IMR-90 (cell line): Measurements from ENCODE around the gene ARFGEF3. TPM values are rescaled to one million over a fixed set of nuclear protein-coding genes. Genes with fewer than 3 reads are reported as not detected.

ENCODE experiments used
- ATAC-seq: fragments of 200-7000 bp; cut with Tn5 transposase; 2 replicates; pipeline ENCODE4 v1.9.1; 2020; ENCODE audit warnings: low read depth, mild to moderate bottlenecking, moderate library complexity
- BruUV-seq: library from RNA; stranded (reverse); fragments of 400-500 nt; replicated peaks from 2 replicates; lab custom pipeline; 2021; lab: Mats Ljungman, UMichigan
- CTCF ChIA-PET: fragments of 300-600 bp; formaldehyde crosslinking; extraction: SDS; loops from one replicate; lab custom pipeline; 2021; ENCODE audit warnings: antibody characterized with exemption; lab: Yijun Ruan, JAX
- POLR2A ChIA-PET: fragments of 300-600 bp; sonication (Branson Sonifier 250); formaldehyde crosslinking; loops from one replicate; lab custom pipeline; 2022; ENCODE audit warnings: antibody characterized with exemption; ENCODE audit not compliant: unreplicated experiment; lab: Charles Lee
- DNase-seq: peaks from one replicate; pipeline ENCODE4 v3.0.0; 2013
- H2AFZ ChIP-seq: replicated peaks from 2 replicates; pipeline ENCODE3; 2013; ENCODE audit warnings: low read length, mild to moderate bottlenecking; ENCODE audit not compliant: poor library complexity
- H2AK5ac ChIP-seq: 2 replicates; pipeline ENCODE4 v1.6.1; 2013; ENCODE audit warnings: low read depth, low read length, inconsistent platforms
- H2AK9ac ChIP-seq: replicated peaks from 2 replicates; pipeline ENCODE3; 2013; ENCODE audit warnings: mild to moderate bottlenecking, low read depth, low read length, moderate library complexity; ENCODE audit not compliant: poor library complexity
- H2BK120ac ChIP-seq: 2 replicates; pipeline ENCODE4 v1.6.1; 2013; ENCODE audit warnings: low read depth, low read length, inconsistent platforms
- H2BK15ac ChIP-seq: 3 replicates; pipeline ENCODE4 v1.6.1; 2013; ENCODE audit warnings: low read depth, low read length, inconsistent platforms
- H2BK20ac ChIP-seq: 2 replicates; pipeline ENCODE4 v1.6.1; 2013; ENCODE audit warnings: low read depth, mild to moderate bottlenecking, inconsistent platforms, low read length, moderate library complexity
- H2BK5ac ChIP-seq: 2 replicates; pipeline ENCODE4 v1.6.1; 2013; ENCODE audit warnings: mild to moderate bottlenecking, low read depth, low read length, inconsistent platforms; ENCODE audit not compliant: poor library complexity, severe bottlenecking
- H3K14ac ChIP-seq: replicated peaks from 2 replicates; pipeline ENCODE4 v1.6.1; 2013; ENCODE audit warnings: low read depth, low read length, inconsistent platforms
- H3K18ac ChIP-seq: 2 replicates; pipeline ENCODE4 v1.6.1; 2013; ENCODE audit warnings: low read depth, low read length, control low read depth
- H3K23ac ChIP-seq: 2 replicates; pipeline ENCODE4 v1.6.1; 2013; ENCODE audit warnings: low read depth, low read length, inconsistent platforms
- H3K27ac ChIP-seq: 2 replicates; pipeline ENCODE4 v1.5.1; 2013; ENCODE audit warnings: mild to moderate bottlenecking, control low read depth, low read length; ENCODE audit not compliant: insufficient read depth
- H3K27me3 ChIP-seq: 2 replicates; pipeline ENCODE4 v1.6.1; 2013; ENCODE audit warnings: low read length; ENCODE audit not compliant: control insufficient read depth, insufficient read depth
- H3K36me3 ChIP-seq: 2 replicates; pipeline ENCODE4 v1.6.1; 2013; ENCODE audit warnings: low read length, mixed read lengths; ENCODE audit not compliant: control insufficient read depth, insufficient read depth
- H3K4ac ChIP-seq: 2 replicates; pipeline ENCODE4 v1.6.1; 2013; ENCODE audit warnings: low read depth, low read length, inconsistent platforms
- H3K4me1 ChIP-seq: 2 replicates; pipeline ENCODE4 v1.6.1; 2013; ENCODE audit warnings: low read length, mixed read lengths; ENCODE audit not compliant: control insufficient read depth, insufficient read depth
- H3K4me2 ChIP-seq: 2 replicates; pipeline ENCODE4 v1.6.1; 2013; ENCODE audit warnings: low read depth, mild to moderate bottlenecking, control low read depth, low read length, moderate library complexity
- H3K4me3 ChIP-seq: 2 replicates; pipeline ENCODE4 v1.5.1; 2013; ENCODE audit warnings: low read depth, mild to moderate bottlenecking, control low read depth, low read length, moderate library complexity; ENCODE audit not compliant: insufficient read depth
- H3K56ac ChIP-seq: 2 replicates; pipeline ENCODE4 v1.6.1; 2013; ENCODE audit warnings: low read length, inconsistent platforms; ENCODE audit not compliant: insufficient read depth; ENCODE audit errors: extremely low read depth
- H3K79me1 ChIP-seq, 2 experiments: 2 replicates each; pipeline ENCODE4 v1.6.1; 2013; ENCODE audit warnings: low read length in 2 of 2, inconsistent platforms in 1 of 2, low read depth in 1 of 2
- H3K9ac ChIP-seq: 2 replicates; pipeline ENCODE4 v1.6.1; 2013; ENCODE audit warnings: low read depth, low read length, control low read depth
- H3K9me1 ChIP-seq: 2 replicates; pipeline ENCODE4 v1.6.1; 2013; ENCODE audit warnings: low read length, inconsistent platforms; ENCODE audit not compliant: insufficient read depth
- H3K9me3 ChIP-seq: 2 replicates; pipeline ENCODE4 v1.6.1; 2013; ENCODE audit warnings: low read length; ENCODE audit not compliant: control insufficient read depth, insufficient read depth
- H4K20me1 ChIP-seq: 2 replicates; pipeline ENCODE4 v1.6.1; 2013; ENCODE audit warnings: low read length, inconsistent platforms; ENCODE audit not compliant: insufficient read depth
- H4K5ac ChIP-seq: 2 replicates; pipeline ENCODE4 v1.6.1; 2013; ENCODE audit warnings: mild to moderate bottlenecking, low read depth, low read length, control low read depth
- H4K8ac ChIP-seq, 2 experiments: 2 replicates each; pipeline ENCODE4 v1.6.1; 2013; ENCODE audit warnings: low read depth in 2 of 2, low read length in 2 of 2, control low read depth in 1 of 2, inconsistent platforms in 1 of 2
- H4K91ac ChIP-seq: 2 replicates; pipeline ENCODE4 v1.6.1; 2013; ENCODE audit warnings: low read depth, low read length, inconsistent platforms; ENCODE audit not compliant: insufficient read depth
- BHLHE40 ChIP-seq: fragments of 150-350 bp; IDR thresholded peaks from 2 replicates; pipeline ENCODE4 v1.6.1; 2016; ENCODE audit warnings: mild to moderate bottlenecking, low read depth, low read length
- CEBPB ChIP-seq: IDR thresholded peaks from 2 replicates; pipeline ENCODE4 v1.6.1; 2012; ENCODE audit warnings: low read depth, low read length, improper control_type of control experiment
- CHD1 ChIP-seq: IDR thresholded peaks from 2 replicates; pipeline ENCODE4 v1.6.1; 2012; ENCODE audit warnings: low read depth, low read length, improper control_type of control experiment
- FOS ChIP-seq: fragments of 150-350 bp; IDR thresholded peaks from 2 replicates; pipeline ENCODE4 v1.6.1; 2016; ENCODE audit warnings: low read depth, low read length
- MAFK ChIP-seq: IDR thresholded peaks from 2 replicates; pipeline ENCODE4 v1.6.1; 2012; ENCODE audit warnings: low read depth, low read length, improper control_type of control experiment
- MAZ ChIP-seq: IDR thresholded peaks from 2 replicates; pipeline ENCODE4 v1.6.1; 2012; ENCODE audit warnings: low read depth, mild to moderate bottlenecking, low read length, improper control_type of control experiment, moderate library complexity, borderline replicate concordance
- MXI1 ChIP-seq: IDR thresholded peaks from 2 replicates; pipeline ENCODE4 v1.6.1; 2012; ENCODE audit warnings: low read depth, mild to moderate bottlenecking, low read length, moderate library complexity, borderline replicate concordance
- NFE2L2 ChIP-seq: fragments of 150-350 bp; IDR thresholded peaks from 2 replicates; pipeline ENCODE4 v1.6.1; 2016; ENCODE audit warnings: low read depth, mild to moderate bottlenecking, low read length
- POLR2A ChIP-seq: IDR thresholded peaks from 2 replicates; pipeline ENCODE4 v1.6.1; 2012; ENCODE audit warnings: mild to moderate bottlenecking, low read depth, low read length
- RAD21 ChIP-seq: IDR thresholded peaks from 2 replicates; pipeline ENCODE4 v1.6.1; 2012; ENCODE audit warnings: low read length, improper control_type of control experiment
- RCOR1 ChIP-seq: IDR thresholded peaks from 2 replicates; pipeline ENCODE4 v1.6.1; 2012; ENCODE audit warnings: mild to moderate bottlenecking, low read length, improper control_type of control experiment; ENCODE audit not compliant: insufficient replicate concordance
- SMC3 ChIP-seq: fragments of 150-350 bp; IDR thresholded peaks from 2 replicates; pipeline ENCODE4 v1.6.1; 2016; ENCODE audit warnings: low read depth, mild to moderate bottlenecking, antibody characterized with exemption, low read length, moderate library complexity
- USF2 ChIP-seq: fragments of 150-350 bp; IDR thresholded peaks from 2 replicates; pipeline ENCODE4 v1.6.1; 2017; ENCODE audit warnings: mild to moderate bottlenecking, antibody characterized with exemption, low read length, low read depth
- WGBS, 2 experiments: methylation state at CpG; one replicate each; pipeline versions ENCODE4 v1.1.5 to v1.1.7; 2013; ENCODE audit warnings: missing lambda C conversion rate in 2 of 2; ENCODE audit not compliant: insufficient read length in 1 of 2; ENCODE audit errors: extremely low coverage in 2 of 2; 5-methylcytosine and 5-hydroxymethylcytosine counted together
- dilution Hi-C: fragments of 300-500 bp; cut with HindIII; formaldehyde crosslinking; loops from one replicate; pipeline ENCODE4 v1.14.3; 2018; ENCODE audit warnings: low sequenced_read_pairs; ENCODE audit not compliant: unreplicated experiment
- in situ Hi-C: fragments of 300-500 bp; cut with MboI; formaldehyde crosslinking; loops from 3 replicates; pipeline ENCODE4 v1.14.3; 2019; ENCODE audit warnings: low sequenced_read_pairs, inconsistent platforms, mixed read lengths
- intact Hi-C: fragments of 100-400 bp; cut with micrococcal nuclease; formaldehyde crosslinking; loops from 2 replicates; pipeline ENCODE4 v1.10.0; 2022
- polyA plus RNA-seq, 3 experiments: library from polyadenylated mRNA; depleted of rRNA; stranded (reverse); fragments of >200 nt; gene quantifications; 2 replicates each; pipeline ENCODE4 v1.2.3, GENCODE V29; 2012; ENCODE audit warnings: low replicate concordance in 1 of 3
- total RNA-seq: library from RNA; depleted of rRNA; stranded (reverse); fragments of >200 nt; gene quantifications from 2 replicates; pipeline ENCODE4 v1.2.3, GENCODE V29; 2012
- TF ChIP-seq, protein P1 (sequence below): conservative IDR thresholded peaks from 2 replicates; pipeline ENCODE4 v1.5.1; 2012; ENCODE audit warnings: mild to moderate bottlenecking, low read depth, low read length, improper control_type of control experiment
- TF ChIP-seq, protein P2 (sequence below): fragments of 150-350 bp; IDR thresholded peaks from 2 replicates; pipeline ENCODE4 v1.6.1; 2016; ENCODE audit warnings: low read depth, mild to moderate bottlenecking, low read length, moderate library complexity, borderline replicate concordance

ARFGEF3 gene
- total and polyA plus RNA-seq, 2 of the 4 experiments (the other 2 are of a cell fraction) = under 0.01 to 0.02 TPM

- CTCF ChIA-PET = no interaction called here
- H4K8ac ChIP-seq = no peak overlapping the region
- H4K5ac ChIP-seq = no peak overlapping the region
- TF ChIP-seq CEBPB (no peak), BHLHE40 (no peak), MXI1 (no peak), MAZ (no peak), SMC3 (no peak), NFE2L2 (no peak), CHD1 (no peak), POLR2A (no peak), USF2 (no peak), RAD21 (no peak), RCOR1 (no peak), MAFK (no peak), FOS (no peak)
- TF ChIP-seq, protein P1, sequence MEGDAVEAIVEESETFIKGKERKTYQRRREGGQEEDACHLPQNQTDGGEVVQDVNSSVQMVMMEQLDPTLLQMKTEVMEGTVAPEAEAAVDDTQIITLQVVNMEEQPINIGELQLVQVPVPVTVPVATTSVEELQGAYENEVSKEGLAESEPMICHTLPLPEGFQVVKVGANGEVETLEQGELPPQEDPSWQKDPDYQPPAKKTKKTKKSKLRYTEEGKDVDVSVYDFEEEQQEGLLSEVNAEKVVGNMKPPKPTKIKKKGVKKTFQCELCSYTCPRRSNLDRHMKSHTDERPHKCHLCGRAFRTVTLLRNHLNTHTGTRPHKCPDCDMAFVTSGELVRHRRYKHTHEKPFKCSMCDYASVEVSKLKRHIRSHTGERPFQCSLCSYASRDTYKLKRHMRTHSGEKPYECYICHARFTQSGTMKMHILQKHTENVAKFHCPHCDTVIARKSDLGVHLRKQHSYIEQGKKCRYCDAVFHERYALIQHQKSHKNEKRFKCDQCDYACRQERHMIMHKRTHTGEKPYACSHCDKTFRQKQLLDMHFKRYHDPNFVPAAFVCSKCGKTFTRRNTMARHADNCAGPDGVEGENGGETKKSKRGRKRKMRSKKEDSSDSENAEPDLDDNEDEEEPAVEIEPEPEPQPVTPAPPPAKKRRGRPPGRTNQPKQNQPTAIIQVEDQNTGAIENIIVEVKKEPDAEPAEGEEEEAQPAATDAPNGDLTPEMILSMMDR = no peak
- TF ChIP-seq, protein P2, sequence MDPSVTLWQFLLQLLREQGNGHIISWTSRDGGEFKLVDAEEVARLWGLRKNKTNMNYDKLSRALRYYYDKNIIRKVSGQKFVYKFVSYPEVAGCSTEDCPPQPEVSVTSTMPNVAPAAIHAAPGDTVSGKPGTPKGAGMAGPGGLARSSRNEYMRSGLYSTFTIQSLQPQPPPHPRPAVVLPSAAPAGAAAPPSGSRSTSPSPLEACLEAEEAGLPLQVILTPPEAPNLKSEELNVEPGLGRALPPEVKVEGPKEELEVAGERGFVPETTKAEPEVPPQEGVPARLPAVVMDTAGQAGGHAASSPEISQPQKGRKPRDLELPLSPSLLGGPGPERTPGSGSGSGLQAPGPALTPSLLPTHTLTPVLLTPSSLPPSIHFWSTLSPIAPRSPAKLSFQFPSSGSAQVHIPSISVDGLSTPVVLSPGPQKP = no peak
These were observed 209.1 kb downstream of the ARFGEF3 start for GRCh38 chr6:138370631-138371451.

More at GRCh38 chr6:138370631-138371451, 209.1 kb downstream of the ARFGEF3 start:
- BruUV-seq = no TSS peak
- intact Hi-C loops = no loop called here
- Histone ChIP-seq H3K36me3 (no peaks in the 10 kb centered on the region), H3K9me1 (no peaks in the 10 kb centered on the region), H2BK20ac (no peak overlapping the region), H2AFZ (no peak overlapping the region), H4K20me1 (no peaks in the 10 kb centered on the region), H2AK5ac (no peak overlapping the region), H3K27ac (no peak overlapping the region), H3K27me3 (peaks cover 2% of the 10 kb centered on the region; the same call in 1 of the 2 replicates), H2AK9ac (no peak overlapping the region), H3K18ac (no peak overlapping the region), H3K9ac (no peak overlapping the region), H2BK15ac (no peak overlapping the region), H3K56ac (no peak overlapping the region), H3K4me1 (no peaks in the 10 kb centered on the region), H3K23ac (no peak overlapping the region), H3K9me3 (no peaks in the 10 kb centered on the region), H3K4ac (no peak overlapping the region), H2BK120ac (no peak overlapping the region), H4K91ac (no peak overlapping the region), H3K79me1 (no peaks in the 10 kb centered on the region), H2BK5ac (no peak overlapping the region), H3K4me2 (no peak overlapping the region), H3K4me3 (no peak overlapping the region), H3K14ac (no peak overlapping the region)
- ATAC-seq (no peak), DNase-seq (no peak)
- in situ Hi-C loops = no loop called here
- POLR2A ChIA-PET = no interaction called here
- dilution Hi-C loops = no loop called here
- WGBS, 2 experiments = 30% methylated on average over 2 of the region's 9 CpGs; no CpG with 5 or more reads in 1 of the 2 experiments
